H9 (cell line): ENCODE measurements around the gene MATN1. TPM values are rescaled to one million over a fixed set of nuclear protein-coding genes. Genes with fewer than 3 reads are reported as not detected.
A peak's percentile ranks its signal among the peaks of the same experiment; 100 is the strongest.

Experiments used
- DNase-seq: peaks from one replicate; pipeline ENCODE4 v3.0.0-alpha.2; 2017
- H2AFZ ChIP-seq: one replicate; pipeline ENCODE4 v1.6.1; 2013; ENCODE audit warnings: mild to moderate bottlenecking, low read length, control low read depth, moderate library complexity
- H2AK5ac ChIP-seq: 2 replicates; pipeline ENCODE4 v1.6.1; 2013; ENCODE audit warnings: low read length, control low read depth, mixed read lengths; ENCODE audit not compliant: insufficient read length
- H2BK120ac ChIP-seq: one replicate; pipeline ENCODE4 v1.6.1; 2013; ENCODE audit warnings: low read depth, mild to moderate bottlenecking, low read length, control low read depth, inconsistent platforms; ENCODE audit not compliant: poor library complexity, severe bottlenecking
- H2BK12ac ChIP-seq: 2 replicates; pipeline ENCODE4 v1.6.1; 2013; ENCODE audit warnings: low read length, control low read depth, mixed read lengths, low read depth; ENCODE audit not compliant: insufficient read length
- H2BK15ac ChIP-seq: 2 replicates; pipeline ENCODE4 v1.6.1; 2013; ENCODE audit warnings: low read depth, low read length, control low read depth
- H2BK20ac ChIP-seq: one replicate; pipeline ENCODE4 v1.6.1; 2013; ENCODE audit warnings: low read depth, mild to moderate bottlenecking, low read length, control low read depth, inconsistent platforms; ENCODE audit not compliant: poor library complexity, severe bottlenecking
- H2BK5ac ChIP-seq: 2 replicates; pipeline ENCODE4 v1.6.1; 2013; ENCODE audit warnings: low read length, control low read depth, mixed read lengths; ENCODE audit not compliant: insufficient read length
- H3K14ac ChIP-seq: 2 replicates; pipeline ENCODE4 v1.6.1; 2013; ENCODE audit warnings: low read length, control low read depth; ENCODE audit not compliant: insufficient read depth
- H3K18ac ChIP-seq: 2 replicates; pipeline ENCODE4 v1.6.1; 2013; ENCODE audit warnings: low read depth, mild to moderate bottlenecking, mixed read lengths, low read length, control low read depth; ENCODE audit not compliant: insufficient read length
- H3K23ac ChIP-seq: 2 replicates; pipeline ENCODE4 v1.6.1; 2013; ENCODE audit warnings: low read length, control low read depth, mixed read lengths, low read depth; ENCODE audit not compliant: insufficient read length
- H3K23me2 ChIP-seq: 2 replicates; pipeline ENCODE4 v1.6.1; 2013; ENCODE audit warnings: low read depth, mild to moderate bottlenecking, mixed read lengths, low read length, control low read depth; ENCODE audit not compliant: insufficient read length, poor library complexity, severe bottlenecking
- H3K27ac ChIP-seq: 2 replicates; pipeline ENCODE4 v1.5.1; 2013; ENCODE audit warnings: low read length, control low read depth, mixed read lengths, low read depth; ENCODE audit not compliant: insufficient read length
- H3K27me3 ChIP-seq: 2 replicates; pipeline ENCODE4 v1.6.1; 2013; ENCODE audit warnings: low read length, control low read depth, inconsistent platforms; ENCODE audit not compliant: insufficient read depth
- H3K4ac ChIP-seq: 2 replicates; pipeline ENCODE4 v1.6.1; 2013; ENCODE audit warnings: low read depth, mild to moderate bottlenecking, control low read depth, inconsistent platforms, low read length, moderate library complexity
- H3K4me1 ChIP-seq: 2 replicates; pipeline ENCODE4 v1.6.1; 2013; ENCODE audit warnings: low read length, control low read depth, inconsistent platforms; ENCODE audit not compliant: insufficient read depth
- H3K4me2 ChIP-seq: 2 replicates; pipeline ENCODE4 v1.6.1; 2013; ENCODE audit warnings: low read length, control low read depth, mixed read lengths; ENCODE audit not compliant: insufficient read length, insufficient read depth
- H3K56ac ChIP-seq: 2 replicates; pipeline ENCODE4 v1.6.1; 2013; ENCODE audit warnings: low read depth, mild to moderate bottlenecking, mixed read lengths, low read length, control low read depth; ENCODE audit not compliant: insufficient read length
- H3K79me1 ChIP-seq: 2 replicates; pipeline ENCODE4 v1.6.1; 2013; ENCODE audit warnings: low read depth, mild to moderate bottlenecking, moderate library complexity, low read length, control low read depth, inconsistent platforms; ENCODE audit not compliant: insufficient read depth, poor library complexity, severe bottlenecking
- H3K79me2 ChIP-seq: 2 replicates; pipeline ENCODE4 v1.6.1; 2013; ENCODE audit warnings: low read length, control low read depth, inconsistent platforms; ENCODE audit not compliant: insufficient read depth
- H3K9ac ChIP-seq: 2 replicates; pipeline ENCODE4 v1.6.1; 2013; ENCODE audit warnings: low read length, control low read depth, mixed read lengths; ENCODE audit not compliant: insufficient read length; ENCODE audit errors: extremely low read depth
- H3K9me3 ChIP-seq: one replicate; pipeline ENCODE4 v1.6.1; 2013; ENCODE audit warnings: low read depth, low read length, inconsistent platforms; ENCODE audit not compliant: control insufficient read depth
- H3T11ph ChIP-seq: one replicate; pipeline ENCODE4 v1.6.1; 2013; ENCODE audit warnings: mild to moderate bottlenecking, low read length, control low read depth, inconsistent platforms
- H4K20me1 ChIP-seq: one replicate; pipeline ENCODE4 v1.6.1; 2013; ENCODE audit not compliant: control insufficient read depth, insufficient read length, insufficient read depth
- H4K5ac ChIP-seq: 2 replicates; pipeline ENCODE4 v1.6.1; 2013; ENCODE audit warnings: low read depth, mild to moderate bottlenecking, mixed read lengths, low read length, control low read depth; ENCODE audit not compliant: insufficient read length
- H4K8ac ChIP-seq: replicated peaks from 2 replicates; pipeline ENCODE4 v1.6.1; 2013; ENCODE audit warnings: low read length, control low read depth, mixed read lengths, low read depth; ENCODE audit not compliant: insufficient read length
- H4K91ac ChIP-seq: 2 replicates; pipeline ENCODE4 v1.6.1; 2013; ENCODE audit warnings: low read depth, mild to moderate bottlenecking, moderate library complexity, mixed read lengths, low read length, control low read depth; ENCODE audit not compliant: insufficient read length
- H3K27ac Mint-ChIP-seq, 3 experiments: 2 replicates in 2 of 3; 3 replicates in 1 of 3; pipeline ENCODE4 v1.8.0; 2020 to 2021; ENCODE audit warnings: mixed read lengths in 3 of 3, mild to moderate bottlenecking in 1 of 3, moderate library complexity in 1 of 3
- H3K27me3 Mint-ChIP-seq: 2 replicates; pipeline ENCODE4 v1.8.0; 2021; ENCODE audit warnings: low read depth, mild to moderate bottlenecking, moderate library complexity, mixed read lengths
- H3K36me3 Mint-ChIP-seq, 3 experiments: 2 replicates in 2 of 3; 3 replicates in 1 of 3; pipeline ENCODE4 v1.8.0; 2020 to 2021; ENCODE audit warnings: low read depth in 3 of 3, mixed read lengths in 3 of 3; ENCODE audit not compliant: insufficient read depth in 1 of 3
- H3K4me1 Mint-ChIP-seq, 2 experiments: 2 replicates each; pipeline ENCODE4 v1.8.0; 2020; ENCODE audit warnings: mixed read lengths in 2 of 2
- H3K4me3 Mint-ChIP-seq, 2 experiments: 2 replicates in 1 of 2; 3 replicates in 1 of 2; pipeline ENCODE4 v1.8.0; 2020 to 2021; ENCODE audit warnings: mild to moderate bottlenecking in 2 of 2, mixed read lengths in 2 of 2, moderate library complexity in 1 of 2
- H3K9me3 Mint-ChIP-seq, 2 experiments: 2 replicates in 1 of 2; 3 replicates in 1 of 2; pipeline ENCODE4 v1.8.0; 2020; ENCODE audit warnings: mild to moderate bottlenecking in 2 of 2, mixed read lengths in 2 of 2, moderate library complexity in 1 of 2
- WGBS: extraction: QIAGEN DNeasy Blood & Tissue Kit; methylation state at CpG from one replicate; pipeline ENCODE4 v1.1.7; 2013; ENCODE audit warnings: missing lambda C conversion rate, low lambda C conversion rate, mixed read lengths; ENCODE audit not compliant: insufficient read length; ENCODE audit errors: extremely low coverage; 5-methylcytosine and 5-hydroxymethylcytosine counted together
- total RNA-seq: library from RNA; stranded (reverse); gene quantifications from 2 replicates; pipeline ENCODE4 v1.2.1, GENCODE V29; 2021
- TF ChIP-seq, protein P1 (sequence below): fragments of 200-600 bp; sonication (generic); conservative IDR thresholded peaks from 3 replicates; pipeline ENCODE4 v1.8.0; 2021; ENCODE audit warnings: antibody characterized with exemption, mild to moderate bottlenecking

The MATN1 gene
- total RNA-seq, 1 experiment from 2014 or later: not detected

DNA sequence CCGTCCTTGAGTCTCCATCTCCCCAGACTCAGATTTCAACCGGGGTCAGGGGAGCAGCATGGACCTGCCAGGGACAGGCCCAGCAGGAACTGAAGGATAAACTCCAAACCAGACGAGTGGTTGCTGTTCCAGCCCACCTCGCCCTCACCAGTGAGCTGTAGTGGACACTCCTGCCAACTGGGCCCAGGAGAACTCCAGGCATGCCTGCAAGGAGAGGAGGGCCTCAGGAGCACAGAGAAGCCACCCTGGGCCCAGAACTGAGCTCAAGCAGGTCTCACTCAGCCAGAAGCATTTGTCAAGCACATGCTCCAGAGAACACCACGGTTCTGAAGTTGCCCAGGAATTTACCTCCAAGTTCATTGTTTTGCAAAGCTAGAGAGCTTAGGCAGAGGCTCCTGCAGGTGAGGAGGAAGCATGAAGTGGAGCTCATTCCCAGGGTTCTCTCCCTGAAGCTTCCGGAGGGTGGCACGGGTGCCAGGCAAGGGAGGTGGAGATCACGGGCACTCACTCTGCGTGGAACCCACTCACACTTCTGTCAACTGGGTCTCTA lies 61.0 kb downstream of the MATN1 start:
- H2BK15ac ChIP-seq: no peak overlapping the region
- no peak overlapping the region for H4K5ac ChIP-seq
- H4K91ac ChIP-seq: no peak overlapping the region
- no peaks in the 10 kb centered on the region for H3K9me3 ChIP-seq
- peaks cover 4% of the 10 kb centered on the region; the same call in 1 of the 2 replicates for H3K4me1 ChIP-seq
- no peaks in the 10 kb centered on the region for H4K20me1 ChIP-seq
- H2BK5ac ChIP-seq: no peak overlapping the region
- H3K4ac ChIP-seq: no peak overlapping the region
- no peaks in the 10 kb centered on the region for H3K79me1 ChIP-seq
- WGBS: no CpG with 5 or more reads among the region's 9 CpGs
- H3K4me2 ChIP-seq: no peak overlapping the region
- no peak overlapping the region for H4K8ac ChIP-seq
- H3K27ac ChIP-seq: no peak overlapping the region
- no peak overlapping the region for H3K56ac ChIP-seq
- Mint-ChIP-seq H3K4me1 (peaks cover 14 to 26% of the 10 kb centered on the region in 2 experiments), H3K36me3 (no peaks in the 10 kb centered on the region; a peak in 1 of 7 replicates), H3K27me3 (peaks cover 5% of the 10 kb centered on the region), H3K4me3 (no peak overlapping the region), H3K9me3 (no peaks in the 10 kb centered on the region), H3K27ac (peak overlapping the region in 1 of 3 experiments; percentile 33; a peak in 1 of 7 replicates)
- no peak overlapping the region for H2BK20ac ChIP-seq
- no peak overlapping the region for H3K23ac ChIP-seq
- no peaks in the 10 kb centered on the region for H3K27me3 ChIP-seq
- no peak overlapping the region for H3T11ph ChIP-seq
- no peak overlapping the region for H2BK12ac ChIP-seq
- no peak overlapping the region for H2AFZ ChIP-seq
- no peaks in the 10 kb centered on the region for H3K23me2 ChIP-seq
- TF ChIP-seq, protein P1, sequence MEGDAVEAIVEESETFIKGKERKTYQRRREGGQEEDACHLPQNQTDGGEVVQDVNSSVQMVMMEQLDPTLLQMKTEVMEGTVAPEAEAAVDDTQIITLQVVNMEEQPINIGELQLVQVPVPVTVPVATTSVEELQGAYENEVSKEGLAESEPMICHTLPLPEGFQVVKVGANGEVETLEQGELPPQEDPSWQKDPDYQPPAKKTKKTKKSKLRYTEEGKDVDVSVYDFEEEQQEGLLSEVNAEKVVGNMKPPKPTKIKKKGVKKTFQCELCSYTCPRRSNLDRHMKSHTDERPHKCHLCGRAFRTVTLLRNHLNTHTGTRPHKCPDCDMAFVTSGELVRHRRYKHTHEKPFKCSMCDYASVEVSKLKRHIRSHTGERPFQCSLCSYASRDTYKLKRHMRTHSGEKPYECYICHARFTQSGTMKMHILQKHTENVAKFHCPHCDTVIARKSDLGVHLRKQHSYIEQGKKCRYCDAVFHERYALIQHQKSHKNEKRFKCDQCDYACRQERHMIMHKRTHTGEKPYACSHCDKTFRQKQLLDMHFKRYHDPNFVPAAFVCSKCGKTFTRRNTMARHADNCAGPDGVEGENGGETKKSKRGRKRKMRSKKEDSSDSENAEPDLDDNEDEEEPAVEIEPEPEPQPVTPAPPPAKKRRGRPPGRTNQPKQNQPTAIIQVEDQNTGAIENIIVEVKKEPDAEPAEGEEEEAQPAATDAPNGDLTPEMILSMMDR: no peak
- no peak overlapping the region for H3K9ac ChIP-seq
- no peak overlapping the region for H3K18ac ChIP-seq
- no peaks in the 10 kb centered on the region for H3K79me2 ChIP-seq
- no peak overlapping the region for H2BK120ac ChIP-seq
- DNase-seq: peak; percentile 45
- no peak overlapping the region for H2AK5ac ChIP-seq
- no peak overlapping the region for H3K14ac ChIP-seq
